ENCODE measurements around the gene DNAJA3. TPM values are rescaled to one million over a fixed set of nuclear protein-coding genes. Genes with fewer than 3 reads are reported as not detected.
"Not testable (repeated sequence)": the region's sequence is repeated elsewhere in the genome, so short reads cannot be mapped to it uniquely, and the experiment has no call there.

Gene DNAJA3
- total RNA-seq, 2 experiments from 2014 or later, result 93.9 to 102 TPM

GRCh38 chr16:4390266-4391260 is 35.1 kb upstream of the DNAJA3 start:
- H3K4me3 Mint-ChIP-seq, result no peak overlapping the region
- ATAC-seq (no peak), DNase-seq (no peak)
- peaks cover 16% of the 10 kb centered on the region for H3K36me3 Mint-ChIP-seq (ENCODE audit: low read depth)
- H3K27me3 Mint-ChIP-seq, result no peaks in the 10 kb centered on the region
- ChIA-PET CTCF (interaction anchor here (1.2 to 1.3 kb wide), 3 partner anchors 12 to 13 kb away, joined by 3 to 6 read pairs (median 4); no protein-coding TSS in a partner anchor), POLR2A (interaction anchor here (0.8 kb wide), 1 partner anchor 170 kb away, joined by 8 read pairs; no protein-coding TSS in a partner anchor)
- intact Hi-C loops (cut with DNase I, micrococcal nuclease), result no loop called here
- H3K27ac Mint-ChIP-seq, result no peak overlapping the region
- H3K9me3 Mint-ChIP-seq (ENCODE audit: low read depth), result no peaks in the 10 kb centered on the region
- H3K4me1 Mint-ChIP-seq, result no peaks in the 10 kb centered on the region

- Mint-ChIP-seq H3K9me3 (ENCODE audit: low read depth) (no peaks in the 10 kb centered on the region), H3K4me1 (no peaks in the 10 kb centered on the region), H3K27me3 (no peaks in the 10 kb centered on the region), H3K4me3 (no peak overlapping the region), H3K36me3 (ENCODE audit: low read depth) (peaks cover 19% of the 10 kb centered on the region), H3K27ac (no peak overlapping the region)
- ChIA-PET POLR2A (no interaction called here), CTCF (interaction anchor here (0.5 to 2.1 kb wide), 5 partner anchors 11 to 192 kb away, joined by 3 to 17 read pairs (median 3); no protein-coding TSS in a partner anchor)
- DNase-seq (no peak), ATAC-seq (no peak)
- intact Hi-C loops (cut with DNase I, micrococcal nuclease), result no loop called here
Observed at GRCh38 chr16:4391631-4392381, 33.9 kb upstream of the DNAJA3 start.

- no peak overlapping the region for H3K4me3 Mint-ChIP-seq
- DNase-seq (no peak), ATAC-seq (no peak)
- no peak overlapping the region for H3K27ac Mint-ChIP-seq
- peaks cover 14% of the 10 kb centered on the region for H3K36me3 Mint-ChIP-seq (ENCODE audit: low read depth)
- ChIA-PET CTCF (interaction anchor here (0.5 to 2.1 kb wide), 4 partner anchors 10 to 147 kb away, joined by 3 to 17 read pairs (median 3); no protein-coding TSS in a partner anchor), POLR2A (no interaction called here)
- H3K9me3 Mint-ChIP-seq (ENCODE audit: low read depth), result no peaks in the 10 kb centered on the region
- H3K27me3 Mint-ChIP-seq, result no peaks in the 10 kb centered on the region
- intact Hi-C loops (cut with DNase I, micrococcal nuclease), result no loop called here
- no peaks in the 10 kb centered on the region for H3K4me1 Mint-ChIP-seq
Observed at GRCh38 chr16:4392382-4393239, 33.1 kb upstream of the DNAJA3 start.

- Mint-ChIP-seq H3K36me3 (ENCODE audit: low read depth) (peaks cover 14% of the 10 kb centered on the region), H3K4me1 (no peaks in the 10 kb centered on the region), H3K9me3 (ENCODE audit: low read depth) (no peaks in the 10 kb centered on the region), H3K4me3 (no peak overlapping the region), H3K27me3 (no peaks in the 10 kb centered on the region), H3K27ac (no peak overlapping the region)
- intact Hi-C loops (cut with DNase I, micrococcal nuclease), result no loop called here
- DNase-seq (no peak), ATAC-seq (no peak)
- ChIA-PET CTCF (interaction anchor here (0.5 to 2.1 kb wide), 4 partner anchors 10 to 147 kb away, joined by 3 to 17 read pairs (median 3); no protein-coding TSS in a partner anchor), POLR2A (no interaction called here)
Observed at GRCh38 chr16:4393240-4393600, 32.4 kb upstream of the DNAJA3 start.

GRCh38 chr16:4393850-4394249 is 31.8 kb upstream of the DNAJA3 start:
- POLR2A ChIA-PET; H3K9me3 Mint-ChIP-seq (ENCODE audit: low read depth); H3K27me3 Mint-ChIP-seq; H3K27ac Mint-ChIP-seq; H3K4me3 Mint-ChIP-seq; intact Hi-C loops (cut with DNase I, micrococcal nuclease); DNase-seq; ATAC-seq; H3K4me1 Mint-ChIP-seq: not testable (repeated sequence)
- CTCF ChIA-PET, result interaction anchor here (2.1 kb wide), 1 partner anchor 9 kb away, joined by 17 read pairs; no protein-coding TSS in a partner anchor
- peaks cover 14% of the 10 kb centered on the region for H3K36me3 Mint-ChIP-seq (ENCODE audit: low read depth)

GRCh38 chr16:4395055-4395726 is 30.5 kb upstream of the DNAJA3 start:
- peaks cover 13% of the 10 kb centered on the region for H3K36me3 Mint-ChIP-seq (ENCODE audit: low read depth)
- intact Hi-C loops (cut with DNase I, micrococcal nuclease), result no loop called here
- DNase-seq (no peak), ATAC-seq (no peak)
- no peaks in the 10 kb centered on the region for H3K9me3 Mint-ChIP-seq (ENCODE audit: low read depth)
- CTCF ChIA-PET, result interaction anchor here (0.6 kb wide), 1 partner anchor 727 kb away, joined by 4 read pairs; no protein-coding TSS in a partner anchor
- no peaks in the 10 kb centered on the region for H3K4me1 Mint-ChIP-seq
- peak overlapping the region; percentile 7 for H3K27ac Mint-ChIP-seq
- no peak overlapping the region for H3K4me3 Mint-ChIP-seq
- POLR2A ChIA-PET, result interaction anchor here (0.7 kb wide), 1 partner anchor 113 kb away, joined by 3 read pairs; no protein-coding TSS in a partner anchor
- H3K27me3 Mint-ChIP-seq, result no peaks in the 10 kb centered on the region

- ChIA-PET POLR2A (interaction anchor here (0.6 kb wide), 1 partner anchor 326 kb away, joined by 5 read pairs; no protein-coding TSS in a partner anchor), CTCF (interaction anchor here (0.8 to 1.6 kb wide), 3 partner anchors 26 to 40 kb away, joined by 4 to 5 read pairs (median 4); no protein-coding TSS in a partner anchor)
- no peaks in the 10 kb centered on the region for H3K4me1 Mint-ChIP-seq
- no peak overlapping the region for H3K4me3 Mint-ChIP-seq
- no peak overlapping the region for H3K27ac Mint-ChIP-seq
- no peak for DNase-seq
- no peaks in the 10 kb centered on the region for H3K9me3 Mint-ChIP-seq (ENCODE audit: low read depth)
- H3K27me3 Mint-ChIP-seq, result no peaks in the 10 kb centered on the region
- intact Hi-C loops (cut with DNase I, micrococcal nuclease), result loop anchor here in 1 of 2 experiments (1.0 kb wide), 1 partner anchor 31 kb away; no protein-coding TSS in a partner anchor
- peaks cover 22% of the 10 kb centered on the region for H3K36me3 Mint-ChIP-seq (ENCODE audit: low read depth)
- ATAC-seq, result no peak
Observed at GRCh38 chr16:4399001-4399730, 26.5 kb upstream of the DNAJA3 start.

GRCh38 chr16:4401094-4401501 is 24.6 kb upstream of the DNAJA3 start:
- ChIA-PET POLR2A (no interaction called here), CTCF (interaction anchor here (1.6 to 3.3 kb wide), 3 partner anchors 13 to 90 kb away, joined by 4 to 45 read pairs (median 13); partner anchors contain the start of gene CORO7)
- no peaks in the 10 kb centered on the region for H3K4me1 Mint-ChIP-seq
- H3K27me3 Mint-ChIP-seq, result no peaks in the 10 kb centered on the region
- no peak overlapping the region for H3K4me3 Mint-ChIP-seq
- no peaks in the 10 kb centered on the region for H3K9me3 Mint-ChIP-seq (ENCODE audit: low read depth)
- ATAC-seq (no peak), DNase-seq (no peak)
- intact Hi-C loops (cut with DNase I, micrococcal nuclease), result loop anchor here (5.0 to 10.0 kb wide), 3 partner anchors 114 to 406 kb away; partner anchors contain the start of gene TFAP4 (in 1 of the 2)
- H3K36me3 Mint-ChIP-seq (ENCODE audit: low read depth), result peaks cover 26% of the 10 kb centered on the region
- H3K27ac Mint-ChIP-seq, result no peak overlapping the region

- no peaks in the 10 kb centered on the region for H3K9me3 Mint-ChIP-seq (ENCODE audit: low read depth)
- ATAC-seq, result no peak
- intact Hi-C loops (cut with DNase I, micrococcal nuclease), result loop anchor here (5.0 to 10.0 kb wide), 3 partner anchors 114 to 407 kb away; partner anchors contain the start of gene TFAP4 (in 1 of the 2)
- H3K36me3 Mint-ChIP-seq (ENCODE audit: low read depth), result peaks cover 30% of the 10 kb centered on the region
- no peak for DNase-seq
- no peaks in the 10 kb centered on the region for H3K27me3 Mint-ChIP-seq
- no peak overlapping the region for H3K27ac Mint-ChIP-seq
- POLR2A ChIA-PET, result interaction anchor here (0.6 kb wide), 1 partner anchor 23 kb away, joined by 3 read pairs; no protein-coding TSS in a partner anchor
- CTCF ChIA-PET, result interaction anchor here (0.7 to 3.3 kb wide), 10 partner anchors 12 to 357 kb away, joined by 3 to 45 read pairs (median 6); partner anchors contain the start of genes CORO7 and PAM16
- H3K4me1 Mint-ChIP-seq, result no peaks in the 10 kb centered on the region
- no peak overlapping the region for H3K4me3 Mint-ChIP-seq
Observed at GRCh38 chr16:4401510-4401909, 24.2 kb upstream of the DNAJA3 start.
